ENCODE data around the gene NT5C1A.
A peak's percentile ranks its signal among the peaks of the same experiment; 100 is the strongest.

NT5C1A gene

DNA sequence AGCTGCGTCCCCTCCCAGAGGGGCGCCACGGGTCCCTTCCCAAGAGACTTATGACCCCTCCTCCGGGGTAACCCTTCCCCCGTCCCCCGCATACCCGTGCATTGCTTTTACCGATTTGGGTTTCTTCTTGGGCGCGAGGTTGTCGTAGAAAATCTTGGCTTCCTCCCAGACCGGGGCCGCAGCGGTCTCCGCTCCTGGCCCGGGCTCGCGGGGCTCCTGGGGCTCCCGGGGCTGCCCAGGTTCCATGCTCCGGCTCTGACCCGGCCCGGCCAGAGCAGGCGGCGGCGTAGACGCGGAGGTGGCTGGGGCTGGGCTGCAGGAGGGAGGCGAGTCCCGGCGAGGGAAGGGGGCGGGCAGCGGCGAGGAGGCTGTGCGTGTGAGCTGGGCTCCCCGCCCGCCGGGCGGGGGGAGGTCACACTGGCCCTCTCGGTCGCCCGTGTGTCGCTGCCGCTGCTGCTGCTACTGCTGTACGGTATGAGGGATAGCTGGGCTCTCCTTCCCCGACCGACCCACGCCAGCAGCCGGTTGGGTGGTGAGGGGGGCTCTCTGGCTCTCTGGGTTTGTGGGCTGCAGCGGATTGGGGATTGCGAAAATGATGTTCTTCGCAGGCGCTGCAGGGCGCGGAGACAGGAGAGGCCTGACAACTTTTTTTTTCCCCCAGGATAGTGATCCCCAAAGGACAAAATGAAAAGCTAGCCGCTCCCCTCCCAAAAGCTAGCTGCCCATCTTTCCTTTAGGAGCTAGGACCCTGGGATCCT is at the start of gene NT5C1A:
Gene NT5C1A (minus strand): TSS at position 315 of the 758 bp plus-strand sequence. CDS start 69 bp downstream, at position 246.
- Mint-ChIP-seq H3K9me3 (no peaks in the 10 kb centered on the region), H3K4me3 (peak within 1 kb of the TSS; percentile 55), H3K27me3 (peaks cover 65% of the 10 kb centered on the region), H3K4me1 (ENCODE audit: low read depth) (peaks cover 7% of the 10 kb centered on the region), H3K27ac (no peak within 1 kb of the TSS), H3K36me3 (ENCODE audit: low read depth) (no peaks in the 10 kb centered on the region)
- intact Hi-C loops (cut with micrococcal nuclease) = no loop called here

DNA sequence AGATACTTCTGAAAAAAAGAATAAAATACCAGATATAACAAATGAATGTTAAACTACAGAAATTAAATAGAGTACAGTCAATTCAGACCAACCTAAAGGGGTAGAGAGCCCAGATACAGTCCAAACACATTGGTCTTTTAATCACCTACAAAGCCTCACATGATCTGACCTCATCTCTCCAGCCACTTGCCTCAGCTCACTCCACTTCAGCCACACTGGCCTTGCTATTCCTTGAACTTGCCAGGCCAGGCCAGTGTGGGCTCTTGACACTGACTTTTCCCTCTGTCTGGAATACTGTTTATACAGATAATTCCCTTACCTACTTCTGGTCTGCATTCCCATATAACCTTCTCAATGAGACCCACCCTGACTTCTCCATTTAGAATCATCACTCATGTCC is 49.8 kb upstream of the NT5C1A start:
- no peaks in the 10 kb centered on the region for H3K4me1 Mint-ChIP-seq (ENCODE audit: low read depth)
- intact Hi-C loops (cut with micrococcal nuclease) = no loop called here
- no peak overlapping the region for H3K27ac Mint-ChIP-seq
- H3K36me3 Mint-ChIP-seq (ENCODE audit: low read depth) = no peaks in the 10 kb centered on the region
- no peaks in the 10 kb centered on the region for H3K9me3 Mint-ChIP-seq
- H3K4me3 Mint-ChIP-seq = no peak overlapping the region
- peaks cover 43% of the 10 kb centered on the region for H3K27me3 Mint-ChIP-seq

DNA sequence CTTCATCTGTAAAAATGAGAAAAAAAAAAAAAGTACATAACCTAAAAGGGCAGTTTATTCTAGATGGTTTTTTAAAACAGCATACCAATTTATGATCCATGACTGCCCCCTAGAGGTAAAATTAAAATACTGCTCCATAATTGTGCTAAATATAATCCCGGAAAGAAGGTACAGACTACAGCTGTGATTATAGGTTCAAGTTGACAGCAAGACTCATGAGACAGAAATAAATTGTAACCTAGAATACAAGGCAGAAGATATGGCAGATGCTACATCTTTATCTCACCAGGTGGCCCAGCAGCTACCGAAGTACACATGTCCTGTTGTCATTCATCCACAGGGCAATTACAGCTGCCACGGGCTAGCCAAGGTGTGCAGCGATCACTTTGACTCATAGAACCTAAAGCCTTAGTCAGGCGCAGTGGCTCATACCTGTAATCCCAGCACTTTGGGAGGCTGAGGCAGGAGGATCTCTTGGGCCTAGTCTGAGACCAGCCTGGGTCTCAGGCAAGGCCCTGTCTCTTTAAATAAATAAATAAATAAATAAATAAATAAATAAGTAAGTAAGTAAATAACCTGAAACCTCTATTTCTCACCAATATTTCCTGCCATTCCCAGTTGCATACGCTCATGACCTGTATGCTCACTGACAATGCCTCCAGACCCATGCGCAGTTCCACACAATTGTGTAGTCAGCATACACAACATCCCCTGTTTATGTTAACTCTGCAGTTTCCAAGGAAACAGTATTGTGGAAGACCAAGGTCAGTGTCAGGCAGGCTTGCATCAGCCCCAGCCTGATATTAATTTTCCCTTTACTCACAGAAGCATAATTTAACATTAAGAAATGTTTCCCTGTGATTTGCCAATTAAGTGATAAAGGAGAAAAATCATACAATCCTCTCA is 48.4 kb upstream of the NT5C1A start:
- Mint-ChIP-seq H3K27me3 (peaks cover 35% of the 10 kb centered on the region), H3K9me3 (no peaks in the 10 kb centered on the region), H3K36me3 (ENCODE audit: low read depth) (no peaks in the 10 kb centered on the region), H3K4me3 (no peak overlapping the region), H3K4me1 (ENCODE audit: low read depth) (no peaks in the 10 kb centered on the region), H3K27ac (no peak overlapping the region)
- intact Hi-C loops (cut with micrococcal nuclease) = loop anchor here (1.0 kb wide), 1 partner anchor 114 kb away; no protein-coding TSS in a partner anchor

DNA sequence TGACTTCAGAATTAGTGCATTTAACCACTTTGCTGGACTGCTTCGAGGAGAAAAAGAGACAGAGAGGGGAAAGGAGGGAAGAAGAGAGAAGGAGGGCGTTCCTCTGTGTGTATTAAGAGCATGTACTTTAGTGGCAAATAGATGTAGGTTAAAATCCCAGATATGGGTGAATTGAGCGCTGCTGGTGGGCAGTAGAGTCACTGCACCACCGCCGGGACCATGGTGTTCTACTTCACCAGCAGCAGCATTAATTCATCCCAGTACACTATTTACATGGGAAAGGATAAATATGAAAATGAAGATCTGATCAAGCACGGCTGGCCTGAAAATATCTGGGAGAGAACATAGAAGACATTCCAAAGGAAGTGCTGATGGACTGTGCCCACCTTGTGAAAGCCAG is 45.9 kb upstream of the NT5C1A start:
- no peaks in the 10 kb centered on the region for H3K9me3 Mint-ChIP-seq
- H3K4me3 Mint-ChIP-seq = no peak overlapping the region
- H3K36me3 Mint-ChIP-seq (ENCODE audit: low read depth) = no peaks in the 10 kb centered on the region
- peaks cover 7% of the 10 kb centered on the region for H3K4me1 Mint-ChIP-seq (ENCODE audit: low read depth)
- intact Hi-C loops (cut with micrococcal nuclease) = no loop called here
- H3K27ac Mint-ChIP-seq = no peak overlapping the region
- H3K27me3 Mint-ChIP-seq = peaks cover 27% of the 10 kb centered on the region

DNA sequence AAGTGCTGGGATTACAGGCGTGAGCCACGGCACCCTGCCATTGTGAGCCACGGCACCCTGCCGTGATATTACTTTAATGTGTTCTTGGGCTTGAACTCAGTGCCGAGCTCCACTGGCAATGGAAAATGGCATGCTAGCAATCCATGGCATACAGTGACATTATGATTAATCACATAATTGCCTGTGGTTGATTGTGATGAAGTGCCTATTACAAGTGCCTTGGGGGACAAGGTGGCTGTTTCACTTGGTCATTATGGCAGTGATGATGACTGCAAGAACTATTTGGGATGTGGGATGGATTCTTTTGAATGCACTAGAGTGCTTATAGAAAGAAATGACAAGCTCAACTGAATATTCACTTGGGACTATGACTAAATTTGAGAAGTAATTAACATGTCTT is 41.6 kb upstream of the NT5C1A start:
- H3K4me3 Mint-ChIP-seq = no peak overlapping the region
- no peaks in the 10 kb centered on the region for H3K9me3 Mint-ChIP-seq
- H3K27me3 Mint-ChIP-seq = peaks cover 22% of the 10 kb centered on the region
- intact Hi-C loops (cut with micrococcal nuclease) = no loop called here
- no peak overlapping the region for H3K27ac Mint-ChIP-seq
- H3K4me1 Mint-ChIP-seq (ENCODE audit: low read depth) = peaks cover 7% of the 10 kb centered on the region
- H3K36me3 Mint-ChIP-seq (ENCODE audit: low read depth) = no peaks in the 10 kb centered on the region

DNA sequence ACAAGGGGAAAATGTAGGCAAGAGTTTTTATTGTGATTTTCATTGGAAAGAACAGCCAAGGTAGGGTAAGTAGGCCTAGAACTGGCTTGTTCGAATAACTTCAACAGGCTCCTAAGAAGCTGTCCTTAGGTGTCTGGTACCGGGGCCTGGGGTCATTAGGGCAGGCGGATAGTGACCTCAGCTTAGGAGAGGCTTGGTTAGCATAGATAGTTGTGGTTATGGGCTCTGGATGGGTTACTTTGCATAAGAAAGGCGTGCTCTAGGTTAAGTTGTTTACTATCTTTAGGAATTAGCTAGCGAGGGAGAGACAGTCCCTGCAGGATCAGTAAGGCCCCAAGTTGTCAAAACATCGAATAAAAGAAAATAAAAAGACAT is 40.0 kb upstream of the NT5C1A start:
- H3K4me3 Mint-ChIP-seq = no peak overlapping the region
- intact Hi-C loops (cut with micrococcal nuclease) = no loop called here
- H3K27me3 Mint-ChIP-seq = peaks cover 11% of the 10 kb centered on the region
- no peaks in the 10 kb centered on the region for H3K36me3 Mint-ChIP-seq (ENCODE audit: low read depth)
- H3K27ac Mint-ChIP-seq = no peak overlapping the region
- H3K9me3 Mint-ChIP-seq = no peaks in the 10 kb centered on the region
- H3K4me1 Mint-ChIP-seq (ENCODE audit: low read depth) = peaks cover 7% of the 10 kb centered on the region

DNA sequence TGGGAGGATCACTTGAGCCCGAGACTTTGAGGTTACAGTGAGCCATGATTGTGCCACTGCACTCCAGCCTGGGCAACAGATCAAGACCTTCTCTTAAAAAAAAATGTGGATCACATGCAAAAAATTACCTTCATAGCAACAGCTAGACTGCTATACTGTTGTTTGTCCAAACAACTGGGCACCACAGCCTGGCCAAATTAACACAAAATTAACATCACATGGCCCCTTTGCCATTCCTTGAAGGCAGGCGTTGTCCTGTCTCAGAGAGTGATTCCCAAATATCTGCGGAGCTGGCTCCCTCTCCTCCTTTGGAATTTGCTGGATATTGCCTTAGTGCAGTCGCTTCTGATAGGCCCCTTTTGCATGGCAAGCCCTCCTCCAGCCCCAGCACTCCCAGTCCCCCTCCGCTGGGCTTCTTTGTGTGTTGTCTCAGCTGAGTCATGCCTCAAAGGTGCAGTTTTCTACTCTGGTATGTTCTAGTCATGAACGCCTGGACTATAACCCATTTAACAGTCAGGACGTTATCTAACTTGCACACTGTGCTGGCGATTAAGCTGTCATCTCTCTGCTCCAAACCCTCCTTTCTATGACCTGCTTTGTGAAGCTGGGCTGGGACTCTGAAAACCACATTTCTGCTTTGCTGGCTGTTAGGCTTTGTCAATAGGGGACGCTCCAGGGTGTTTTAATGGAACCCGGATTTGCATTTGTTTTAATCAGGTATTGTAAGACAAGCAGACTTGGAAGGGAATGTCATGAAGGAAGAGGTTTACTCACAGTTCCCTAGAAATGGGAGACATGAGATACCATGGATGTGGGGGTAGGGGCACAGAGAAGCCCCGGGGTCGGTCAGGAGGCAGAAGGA is 39.4 kb upstream of the NT5C1A start:
- Mint-ChIP-seq H3K4me1 (ENCODE audit: low read depth) (peaks cover 7% of the 10 kb centered on the region), H3K36me3 (ENCODE audit: low read depth) (no peaks in the 10 kb centered on the region), H3K9me3 (no peaks in the 10 kb centered on the region), H3K27me3 (peaks cover 8% of the 10 kb centered on the region), H3K27ac (no peak overlapping the region), H3K4me3 (no peak overlapping the region)
- intact Hi-C loops (cut with micrococcal nuclease) = no loop called here

DNA sequence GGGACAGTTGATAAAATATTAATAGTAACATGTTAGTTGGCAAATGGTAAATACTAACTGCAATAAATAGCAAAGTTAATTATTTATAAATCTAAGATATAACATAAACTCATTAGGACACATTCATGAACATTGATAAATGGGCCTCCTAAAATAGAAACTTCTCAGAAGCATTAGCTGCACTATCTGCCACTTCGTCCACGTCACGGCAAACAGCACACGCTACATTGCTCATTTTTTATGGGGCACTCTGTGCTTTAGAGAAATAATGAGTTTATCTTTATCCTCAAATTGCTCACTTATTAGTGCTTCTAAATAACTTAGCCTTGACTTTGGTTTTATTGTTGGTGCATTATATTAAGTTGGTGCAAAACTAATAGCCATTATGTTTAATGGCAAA is 35.6 kb upstream of the NT5C1A start:
- H3K9me3 Mint-ChIP-seq = no peaks in the 10 kb centered on the region
- intact Hi-C loops (cut with micrococcal nuclease) = no loop called here
- no peak overlapping the region for H3K4me3 Mint-ChIP-seq
- peaks cover 2% of the 10 kb centered on the region for H3K27me3 Mint-ChIP-seq
- no peaks in the 10 kb centered on the region for H3K36me3 Mint-ChIP-seq (ENCODE audit: low read depth)
- H3K4me1 Mint-ChIP-seq (ENCODE audit: low read depth) = no peaks in the 10 kb centered on the region
- H3K27ac Mint-ChIP-seq = no peak overlapping the region

DNA sequence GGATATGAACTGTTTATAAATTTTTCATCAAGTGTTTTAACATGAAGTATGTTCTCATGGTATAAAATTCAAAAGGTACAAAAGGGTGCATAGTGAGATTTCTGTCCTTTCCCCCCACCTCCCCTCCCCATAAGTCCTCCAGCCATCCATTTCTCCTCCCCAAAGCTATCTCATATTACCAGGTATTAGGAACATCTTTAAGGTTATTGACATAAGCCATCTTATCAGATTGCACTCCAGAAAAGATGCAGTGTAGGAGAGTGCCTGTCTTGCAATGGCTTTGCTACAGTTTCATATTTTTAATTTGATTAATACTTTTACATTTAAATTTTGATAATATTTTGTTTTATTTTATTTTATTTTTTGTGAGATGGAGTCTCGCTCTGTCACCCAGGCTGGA is 32.9 kb upstream of the NT5C1A start:
- H3K4me1 Mint-ChIP-seq (ENCODE audit: low read depth) = peaks cover 5% of the 10 kb centered on the region
- intact Hi-C loops (cut with micrococcal nuclease) = no loop called here
- H3K9me3 Mint-ChIP-seq = no peaks in the 10 kb centered on the region
- no peak overlapping the region for H3K27ac Mint-ChIP-seq
- no peak overlapping the region for H3K4me3 Mint-ChIP-seq
- H3K27me3 Mint-ChIP-seq = peaks cover 6% of the 10 kb centered on the region
- no peaks in the 10 kb centered on the region for H3K36me3 Mint-ChIP-seq (ENCODE audit: low read depth)

DNA sequence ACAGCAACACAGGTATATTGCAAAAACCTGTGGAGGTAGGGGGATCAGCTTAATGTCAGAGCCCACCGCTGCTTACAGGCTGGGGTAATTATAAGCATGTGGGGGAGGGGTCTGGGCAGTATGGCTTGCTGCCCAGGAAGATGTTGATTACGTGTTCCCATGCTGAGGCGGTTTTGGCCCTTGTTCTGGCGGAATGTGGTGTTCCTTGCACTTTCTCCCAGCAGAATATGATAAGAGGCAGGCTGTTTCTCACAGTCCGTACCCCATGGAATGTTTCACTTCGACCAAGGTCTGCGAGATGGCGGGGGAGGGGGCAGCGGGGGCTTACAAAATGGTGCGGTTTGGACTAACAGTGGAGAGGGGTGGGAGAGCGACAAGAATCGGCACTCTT is 29.1 kb upstream of the NT5C1A start:
- no peaks in the 10 kb centered on the region for H3K9me3 Mint-ChIP-seq
- intact Hi-C loops (cut with micrococcal nuclease) = no loop called here

DNA sequence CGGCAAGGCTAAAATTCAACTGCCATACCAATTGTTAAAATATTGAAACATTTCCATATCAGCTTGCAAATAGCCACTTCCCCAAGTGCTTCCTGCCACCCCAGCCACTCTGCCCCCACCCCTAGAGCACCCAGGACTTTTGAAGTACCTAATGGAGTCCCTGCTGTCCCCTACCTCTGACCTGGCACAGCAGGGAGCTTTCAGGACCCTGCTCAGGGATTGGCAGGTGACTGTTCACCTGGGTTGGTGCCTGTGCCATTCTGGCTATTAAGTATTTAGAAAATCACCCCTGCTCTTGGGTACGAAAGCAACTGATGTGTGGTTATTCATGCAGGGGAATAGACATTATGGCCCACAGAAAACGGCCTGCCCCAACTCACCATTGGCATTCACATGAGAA is 28.4 kb upstream of the NT5C1A start:
- no peak overlapping the region for H3K4me3 Mint-ChIP-seq
- H3K27ac Mint-ChIP-seq = no peak overlapping the region
- peaks cover 33% of the 10 kb centered on the region for H3K27me3 Mint-ChIP-seq
- H3K9me3 Mint-ChIP-seq = no peaks in the 10 kb centered on the region
- H3K4me1 Mint-ChIP-seq (ENCODE audit: low read depth) = peaks cover 6% of the 10 kb centered on the region
- intact Hi-C loops (cut with micrococcal nuclease) = no loop called here
- no peaks in the 10 kb centered on the region for H3K36me3 Mint-ChIP-seq (ENCODE audit: low read depth)

More for the DNA sequence above, 29.1 kb upstream of the NT5C1A start:
- peaks cover 28% of the 10 kb centered on the region for H3K27me3 Mint-ChIP-seq
- H3K36me3 Mint-ChIP-seq (ENCODE audit: low read depth) = no peaks in the 10 kb centered on the region
- H3K27ac Mint-ChIP-seq = no peak overlapping the region
- peaks cover 5% of the 10 kb centered on the region for H3K4me1 Mint-ChIP-seq (ENCODE audit: low read depth)
- no peak overlapping the region for H3K4me3 Mint-ChIP-seq

DNA sequence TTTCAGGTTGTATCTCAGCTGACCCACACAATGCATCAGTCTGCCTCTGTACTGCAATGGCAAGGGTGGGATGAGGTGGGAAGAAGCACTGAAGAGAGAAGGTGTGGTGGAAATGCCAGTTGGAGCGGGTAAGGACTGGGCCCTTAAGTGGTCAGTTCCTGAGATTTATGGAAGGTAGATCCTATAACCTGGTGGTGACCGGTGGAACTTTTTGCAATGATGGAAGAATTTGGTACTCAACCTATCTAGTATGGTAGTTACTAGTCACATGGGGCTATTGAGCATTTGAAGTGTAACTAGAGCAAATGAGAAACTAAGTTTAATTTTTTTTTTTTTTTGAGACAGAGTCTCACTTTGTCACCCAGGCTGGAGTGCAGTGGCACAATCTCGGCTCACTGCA is 27.5 kb upstream of the NT5C1A start:
- Mint-ChIP-seq H3K4me1 (ENCODE audit: low read depth) (peaks cover 14% of the 10 kb centered on the region), H3K9me3 (no peaks in the 10 kb centered on the region), H3K4me3 (no peak overlapping the region), H3K27ac (no peak overlapping the region), H3K27me3 (peaks cover 41% of the 10 kb centered on the region), H3K36me3 (ENCODE audit: low read depth) (no peaks in the 10 kb centered on the region)
- intact Hi-C loops (cut with micrococcal nuclease) = no loop called here

DNA sequence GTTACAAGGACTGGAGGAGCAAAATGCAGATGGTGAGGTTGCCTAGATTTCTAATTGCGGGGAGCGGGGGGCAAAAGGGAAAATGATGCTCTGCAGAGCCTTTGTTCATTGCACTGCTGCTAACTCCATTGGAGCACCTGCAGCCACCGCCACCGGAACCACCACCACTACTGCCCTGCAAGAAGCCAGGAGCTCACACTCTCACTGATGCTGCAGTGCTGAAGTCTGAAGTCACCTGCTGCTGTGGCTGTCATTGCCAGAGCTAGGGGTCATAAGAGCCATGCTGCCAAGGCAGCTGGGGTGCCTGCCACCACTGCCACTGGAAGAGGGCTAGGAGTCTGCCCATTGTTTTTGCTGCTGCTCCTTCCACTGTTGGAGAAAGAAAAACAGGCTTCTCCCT is 26.7 kb upstream of the NT5C1A start:
- H3K27me3 Mint-ChIP-seq = peaks cover 49% of the 10 kb centered on the region
- intact Hi-C loops (cut with micrococcal nuclease) = no loop called here
- H3K27ac Mint-ChIP-seq = no peak overlapping the region
- H3K36me3 Mint-ChIP-seq (ENCODE audit: low read depth) = no peaks in the 10 kb centered on the region
- peaks cover 14% of the 10 kb centered on the region for H3K4me1 Mint-ChIP-seq (ENCODE audit: low read depth)
- H3K4me3 Mint-ChIP-seq = no peak overlapping the region
- no peaks in the 10 kb centered on the region for H3K9me3 Mint-ChIP-seq

DNA sequence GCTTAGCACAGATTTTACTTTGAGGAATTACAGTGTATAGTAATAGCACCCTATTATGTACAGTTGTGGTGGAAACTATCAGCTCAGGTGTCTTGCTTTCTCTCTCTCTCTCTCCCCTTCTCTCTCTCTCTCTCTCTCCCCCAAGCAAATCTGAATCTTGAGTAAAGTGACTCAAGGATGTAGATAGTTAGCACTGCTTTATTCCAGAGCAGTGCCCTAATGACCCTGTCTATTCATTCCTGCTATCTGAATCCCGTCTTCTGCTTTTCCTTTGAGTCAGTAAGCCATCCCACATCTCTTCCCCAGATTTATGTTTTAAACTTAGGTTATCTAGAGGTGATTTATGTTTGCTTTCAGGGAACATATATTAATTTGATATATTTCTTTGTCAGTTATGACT is 24.5 kb upstream of the NT5C1A start:
- Mint-ChIP-seq H3K36me3 (ENCODE audit: low read depth) (no peaks in the 10 kb centered on the region), H3K27ac (no peak overlapping the region), H3K9me3 (no peaks in the 10 kb centered on the region), H3K4me3 (no peak overlapping the region), H3K4me1 (ENCODE audit: low read depth) (peaks cover 20% of the 10 kb centered on the region), H3K27me3 (peaks cover 68% of the 10 kb centered on the region)
- intact Hi-C loops (cut with micrococcal nuclease) = no loop called here
